ENCODE data around the gene FAM234A.
"Not testable (repeated sequence)": the region's sequence is repeated elsewhere in the genome, so short reads cannot be mapped to it uniquely, and the experiment has no call there.

Gene FAM234A, protein sequence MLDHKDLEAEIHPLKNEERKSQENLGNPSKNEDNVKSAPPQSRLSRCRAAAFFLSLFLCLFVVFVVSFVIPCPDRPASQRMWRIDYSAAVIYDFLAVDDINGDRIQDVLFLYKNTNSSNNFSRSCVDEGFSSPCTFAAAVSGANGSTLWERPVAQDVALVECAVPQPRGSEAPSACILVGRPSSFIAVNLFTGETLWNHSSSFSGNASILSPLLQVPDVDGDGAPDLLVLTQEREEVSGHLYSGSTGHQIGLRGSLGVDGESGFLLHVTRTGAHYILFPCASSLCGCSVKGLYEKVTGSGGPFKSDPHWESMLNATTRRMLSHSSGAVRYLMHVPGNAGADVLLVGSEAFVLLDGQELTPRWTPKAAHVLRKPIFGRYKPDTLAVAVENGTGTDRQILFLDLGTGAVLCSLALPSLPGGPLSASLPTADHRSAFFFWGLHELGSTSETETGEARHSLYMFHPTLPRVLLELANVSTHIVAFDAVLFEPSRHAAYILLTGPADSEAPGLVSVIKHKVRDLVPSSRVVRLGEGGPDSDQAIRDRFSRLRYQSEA

DNA sequence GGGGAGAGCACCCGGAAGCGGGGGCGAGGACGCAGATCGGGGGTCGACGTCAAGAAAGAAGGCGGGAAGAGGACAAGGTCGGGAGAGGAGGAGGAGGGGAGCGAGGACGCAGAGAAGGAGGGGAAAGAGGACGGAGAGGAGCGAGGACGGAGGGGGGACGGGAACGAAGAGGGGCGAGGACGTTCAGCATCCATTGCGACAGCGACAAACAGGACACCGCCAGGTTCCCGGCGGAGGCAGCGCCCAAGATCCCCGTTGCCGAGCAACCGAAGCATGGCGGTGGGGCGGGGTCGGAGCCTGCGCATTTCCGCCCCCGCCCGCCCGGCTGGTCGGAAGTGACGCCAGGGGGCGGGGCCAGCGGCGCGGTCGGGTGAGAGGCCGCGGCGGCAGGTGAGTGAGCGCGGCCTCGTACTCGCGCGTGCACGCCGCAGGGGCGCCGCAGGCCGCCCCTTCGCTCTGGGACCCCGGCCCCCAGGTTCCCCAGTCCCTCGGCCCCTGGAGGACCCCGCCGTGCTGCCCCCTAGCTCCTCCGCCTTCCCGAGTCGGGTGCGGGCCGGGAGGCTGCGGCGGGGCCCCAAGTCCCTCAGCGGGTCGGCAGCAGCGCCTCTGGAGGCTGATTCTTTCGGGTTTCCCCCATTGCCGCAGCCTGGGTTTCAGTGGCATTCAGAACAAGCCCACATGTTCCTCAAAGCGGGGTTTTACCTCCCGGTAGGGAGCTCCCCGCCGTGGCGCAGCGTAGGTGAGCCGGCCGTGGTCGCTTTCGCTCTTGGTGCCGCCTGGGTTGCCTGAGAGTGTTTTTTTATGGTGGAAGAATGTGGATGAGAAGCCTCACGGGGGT is at the start of gene FAM234A:
Gene FAM234A (plus strand): TSS at position 354 of the 838 bp plus-strand sequence. CDS start 19,593 bp downstream, outside the sequence.
- peak; percentile 93 for DNase-seq

DNA sequence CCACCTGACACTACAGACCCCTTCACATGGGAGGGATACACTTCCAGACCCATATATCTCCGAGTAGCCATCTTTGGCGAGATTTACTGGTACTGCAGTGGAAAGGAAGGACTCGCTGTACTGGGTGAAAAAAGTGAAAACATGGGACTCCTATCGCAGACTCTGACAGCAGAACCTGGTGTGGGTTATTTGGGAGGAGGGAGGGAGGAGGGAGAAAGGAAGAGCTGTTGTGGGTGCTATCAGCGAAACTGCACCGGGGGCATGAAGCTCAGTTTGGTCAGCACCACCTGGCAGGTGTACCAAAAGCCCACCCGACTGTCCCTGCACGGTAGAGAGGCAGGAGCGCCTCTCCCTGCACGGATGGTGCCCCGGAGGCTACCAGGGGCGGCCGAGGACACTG is 49.4 kb upstream of the FAM234A start:
- DNase-seq, result no peak

DNA sequence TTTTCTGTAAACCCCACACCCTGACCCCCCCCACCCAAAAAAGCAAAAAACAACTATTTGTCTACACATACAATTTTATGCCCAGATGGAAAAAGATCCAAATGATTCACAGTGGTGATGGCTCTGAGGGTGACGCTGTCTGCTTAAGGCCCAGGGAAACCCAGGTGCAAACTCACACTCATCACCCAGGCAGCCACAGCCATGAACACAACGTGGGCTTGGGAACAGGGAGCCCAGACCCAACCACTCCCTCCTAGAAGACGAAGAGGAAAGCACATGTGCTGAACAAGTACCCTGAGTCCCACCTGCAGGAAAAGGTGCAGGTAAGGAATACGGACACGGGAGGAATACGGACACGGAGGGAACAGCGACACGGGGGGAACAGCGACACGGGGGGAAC is 48.9 kb upstream of the FAM234A start:
- no peak for DNase-seq

DNA sequence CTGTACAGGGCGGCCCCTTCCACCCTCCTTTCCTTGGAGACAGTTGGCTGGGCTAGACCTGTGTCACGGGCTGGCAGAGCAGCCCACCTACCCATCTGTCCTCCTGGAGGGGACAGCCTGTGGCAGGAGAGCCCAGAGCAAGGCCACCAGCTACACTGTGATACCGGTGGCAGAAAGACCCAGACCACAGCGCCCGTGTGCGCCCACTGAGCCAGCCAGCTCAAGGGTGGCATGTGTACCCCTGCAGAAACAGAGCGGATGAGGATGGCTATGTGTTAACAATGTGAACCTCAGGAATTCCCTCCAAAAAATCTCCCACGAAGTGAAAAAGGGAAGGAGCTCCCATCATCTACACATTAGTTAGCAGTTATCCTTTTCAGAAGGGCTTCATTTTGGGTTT is 47.3 kb upstream of the FAM234A start:
- no peak for DNase-seq

DNA sequence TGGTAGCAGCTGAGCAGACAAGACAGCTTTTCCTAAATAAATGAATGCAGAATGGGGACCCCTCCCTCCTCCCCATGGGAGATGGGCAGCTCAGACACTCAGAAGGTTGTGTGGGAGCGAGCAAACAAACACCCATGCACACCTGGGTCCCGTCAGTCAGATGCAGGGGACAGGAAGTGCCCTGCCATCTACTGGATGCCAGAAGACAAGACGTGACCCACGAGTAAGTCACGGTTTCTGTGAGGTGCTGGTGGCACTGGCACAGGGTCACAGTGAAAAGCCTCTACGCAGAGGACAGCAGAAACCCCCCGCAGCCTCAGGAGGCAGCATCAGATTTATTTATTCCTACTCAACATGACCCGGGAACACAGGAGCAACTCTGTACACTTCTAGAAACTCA is 45.9 kb upstream of the FAM234A start:
- DNase-seq, result no peak

DNA sequence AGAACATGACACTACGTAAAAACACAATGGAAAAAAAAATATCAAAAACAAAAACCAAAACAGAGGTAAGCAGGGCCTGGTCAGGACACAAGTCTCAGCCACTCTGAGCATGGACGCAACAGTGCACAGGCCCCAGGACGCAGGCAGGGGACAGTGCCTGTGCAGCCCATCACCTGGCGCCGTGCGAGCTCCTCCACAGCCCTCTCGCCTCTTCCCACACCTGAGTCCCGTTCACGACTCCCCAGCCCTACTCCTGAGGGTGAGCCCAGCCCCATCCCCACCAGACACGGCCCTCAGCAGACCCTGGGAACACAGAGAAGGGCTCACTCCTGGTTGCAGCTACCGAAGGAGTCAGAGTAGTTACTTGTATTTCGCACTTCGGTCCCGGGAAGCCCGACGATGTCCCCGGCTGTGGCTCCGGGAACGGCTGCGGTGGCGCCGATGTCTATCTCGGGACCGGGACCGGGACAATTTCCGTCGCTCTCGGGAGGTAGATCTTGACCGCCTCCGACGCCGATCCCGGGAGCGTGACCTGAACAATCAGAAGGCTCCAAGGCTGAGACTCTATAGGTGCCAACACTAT is 44.9 kb upstream of the FAM234A start:
- no peak for DNase-seq

DNA sequence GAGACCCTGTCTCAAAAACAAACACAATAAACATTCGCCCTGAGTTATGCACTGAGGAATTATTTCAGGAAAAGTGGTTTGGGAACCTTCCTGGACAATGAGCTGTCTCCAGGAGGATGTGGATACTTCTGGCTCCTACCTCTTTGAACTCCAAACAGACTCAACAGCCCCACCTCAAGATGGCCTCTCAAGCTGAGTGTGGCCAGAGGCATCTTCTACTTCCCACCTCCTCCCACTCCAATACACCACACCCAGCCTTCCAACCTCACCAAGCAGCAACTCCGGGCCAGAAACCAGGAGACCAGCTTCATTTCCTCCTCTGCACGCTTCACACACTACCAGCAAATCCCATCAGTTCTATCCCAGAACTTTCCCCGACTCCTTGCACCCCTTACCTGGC is 42.8 kb upstream of the FAM234A start:
- no peak for DNase-seq

DNA sequence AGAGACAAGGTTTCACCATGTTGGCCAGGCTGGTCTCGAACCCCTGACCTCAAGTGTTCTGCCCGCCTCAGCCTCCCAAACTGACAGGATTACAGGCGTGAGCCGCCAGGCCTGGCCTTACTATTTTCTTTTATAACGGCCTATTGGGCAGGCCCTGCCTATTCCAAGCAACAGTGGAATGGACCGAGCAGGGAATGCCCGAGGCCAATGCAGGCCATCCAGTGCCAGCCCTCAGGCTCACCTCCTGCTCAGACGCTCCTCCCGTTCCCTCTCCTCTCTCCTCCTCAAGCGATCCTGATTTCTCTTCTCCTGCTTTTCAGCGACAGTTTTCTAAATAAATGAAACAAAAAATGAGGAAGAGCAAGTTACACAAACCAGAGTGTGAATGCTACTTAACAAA is 41.9 kb upstream of the FAM234A start:
- DNase-seq, result no peak

DNA sequence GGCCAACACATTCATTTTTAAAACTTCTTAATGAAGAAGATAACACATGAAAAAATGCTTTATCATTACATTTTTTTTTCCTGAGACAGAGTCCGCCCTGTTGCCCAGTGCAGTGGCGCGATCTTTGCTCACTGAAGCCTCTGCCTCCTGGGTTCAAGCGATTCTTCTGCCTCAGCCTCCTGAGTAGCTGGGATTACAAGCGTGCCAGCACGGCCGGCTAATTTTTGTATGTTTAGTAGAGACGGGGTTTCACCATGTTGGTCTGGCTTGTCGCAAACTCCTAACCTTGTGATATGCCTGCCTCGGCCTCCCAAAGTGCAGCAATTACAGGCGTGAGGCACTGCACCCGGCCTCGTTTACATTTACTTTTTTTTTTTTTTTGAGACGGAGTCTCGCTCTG is 41.2 kb upstream of the FAM234A start:
- DNase-seq, result no peak

DNA sequence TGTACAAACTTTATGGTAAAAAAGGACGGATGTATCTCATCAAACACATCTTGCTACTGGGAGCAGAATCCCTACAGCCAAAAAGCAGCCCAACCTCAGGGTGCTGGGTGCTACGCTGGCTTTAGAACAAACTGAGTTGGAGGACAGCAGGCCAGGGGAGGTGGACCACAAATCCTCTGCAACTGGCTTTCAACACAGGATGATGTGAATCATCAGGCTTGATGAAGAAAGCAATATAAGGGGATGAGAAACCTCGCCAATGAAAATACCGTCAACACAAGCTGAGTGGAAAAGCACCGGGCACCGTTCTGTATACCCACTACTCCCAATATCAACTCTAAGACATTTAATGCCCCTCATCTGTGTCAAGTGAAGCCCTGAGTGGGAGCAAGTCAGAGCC is 40.1 kb upstream of the FAM234A start:
- DNase-seq, result no peak

DNA sequence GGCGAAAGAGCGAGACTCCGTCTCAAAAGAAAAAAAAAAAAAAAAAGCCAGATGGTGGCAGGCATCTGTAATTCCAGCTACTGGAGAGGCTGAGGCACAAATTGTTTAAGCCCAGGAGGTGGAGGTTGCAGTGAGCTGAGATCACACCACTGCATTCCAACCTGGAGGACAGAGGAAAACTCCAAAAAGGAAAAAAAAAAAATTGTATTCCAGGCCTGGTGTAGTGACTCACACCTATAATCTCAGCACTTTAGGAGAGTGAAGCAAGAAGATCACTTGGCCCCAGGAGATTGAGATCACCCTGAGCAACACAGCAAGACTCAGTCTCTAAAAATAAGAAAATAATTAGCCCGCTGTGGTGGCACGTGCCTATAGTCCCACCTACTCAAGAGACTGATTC is 34.2 kb upstream of the FAM234A start:
- DNase-seq, result no peak

DNA sequence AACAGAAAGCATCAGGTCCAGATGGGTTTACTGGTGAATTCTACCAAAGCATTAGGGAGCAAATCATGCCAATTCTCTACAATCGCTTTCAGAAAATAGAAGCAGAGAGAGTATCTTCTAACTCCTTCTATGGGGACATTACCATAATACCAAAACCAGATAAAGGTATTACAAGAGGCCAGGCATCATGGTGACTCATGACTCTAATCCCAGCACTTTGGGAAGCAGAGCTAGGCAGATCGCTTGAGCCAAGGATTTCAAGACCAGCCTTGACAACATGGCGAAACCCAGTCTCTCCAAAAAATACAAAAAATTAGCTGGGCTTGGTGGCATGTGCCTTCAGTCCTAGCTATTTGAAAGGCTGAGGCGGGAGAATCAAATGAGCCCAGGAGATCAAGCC is 31.4 kb upstream of the FAM234A start:
- no peak for DNase-seq

DNA sequence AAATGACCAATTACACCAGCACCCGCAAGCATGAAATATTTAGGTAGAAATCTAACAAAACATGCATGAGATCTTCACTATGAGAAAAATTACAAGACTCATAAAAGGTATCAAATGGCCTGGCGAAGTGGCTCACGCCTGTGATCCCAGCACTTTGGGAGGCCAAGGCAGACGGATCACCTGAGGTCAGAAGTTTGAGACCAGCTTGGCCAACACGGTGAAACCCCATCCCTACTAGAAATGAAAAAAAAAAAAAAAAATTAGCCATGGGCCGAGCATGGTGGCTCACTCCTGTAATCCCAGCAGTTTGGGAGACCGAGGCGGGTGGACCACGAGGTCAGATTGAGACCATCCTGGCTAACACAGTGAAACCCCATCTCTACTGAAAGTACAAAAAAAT is 30.6 kb upstream of the FAM234A start:
- DNase-seq, result not testable (repeated sequence)

DNA sequence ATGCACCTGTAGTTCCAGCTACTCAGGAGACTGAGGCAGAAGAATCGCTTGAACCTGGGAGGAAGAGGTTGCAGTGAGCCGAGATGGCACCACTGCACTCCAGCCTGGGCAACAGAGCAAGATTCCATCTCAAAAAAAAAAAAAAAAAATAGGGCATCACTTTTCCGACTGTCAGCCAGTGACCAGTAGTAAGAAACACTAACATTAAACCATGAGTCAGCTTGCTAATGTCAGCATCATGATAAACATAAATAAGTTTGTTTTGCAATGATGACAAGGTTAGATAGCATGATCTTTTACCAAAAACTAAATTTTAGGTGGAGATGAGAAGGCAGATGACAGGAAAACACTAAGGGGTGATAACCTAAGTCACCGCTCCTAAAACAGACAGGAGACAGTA is 25.3 kb upstream of the FAM234A start:
- DNase-seq, result not testable (repeated sequence)

DNA sequence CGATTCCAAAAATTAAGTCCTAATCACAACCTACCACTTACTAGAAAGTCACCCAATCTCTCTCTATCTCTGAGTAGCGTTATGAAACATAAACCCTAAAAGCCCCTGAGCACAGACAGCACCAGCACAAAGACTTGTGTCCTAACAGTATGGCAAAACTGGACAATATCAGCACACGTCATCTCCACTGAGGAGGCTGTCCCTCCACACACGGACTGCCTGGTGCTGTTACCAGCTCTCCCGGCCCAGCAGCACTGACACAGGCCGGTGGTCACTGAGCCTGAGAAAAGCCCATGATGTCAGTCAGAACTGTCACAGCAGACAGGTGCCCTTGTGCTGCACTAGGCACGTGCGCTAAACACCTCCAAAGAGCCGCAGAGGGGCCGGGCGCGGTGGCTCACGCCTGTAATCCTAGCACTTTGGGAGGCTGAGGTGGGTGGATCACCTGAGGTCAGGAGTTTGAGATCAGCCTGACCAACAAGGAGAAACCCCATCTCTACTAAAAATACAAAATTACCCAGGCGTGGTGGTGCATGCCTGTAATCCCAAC is 22.9 kb upstream of the FAM234A start:
- not testable (repeated sequence) for DNase-seq

DNA sequence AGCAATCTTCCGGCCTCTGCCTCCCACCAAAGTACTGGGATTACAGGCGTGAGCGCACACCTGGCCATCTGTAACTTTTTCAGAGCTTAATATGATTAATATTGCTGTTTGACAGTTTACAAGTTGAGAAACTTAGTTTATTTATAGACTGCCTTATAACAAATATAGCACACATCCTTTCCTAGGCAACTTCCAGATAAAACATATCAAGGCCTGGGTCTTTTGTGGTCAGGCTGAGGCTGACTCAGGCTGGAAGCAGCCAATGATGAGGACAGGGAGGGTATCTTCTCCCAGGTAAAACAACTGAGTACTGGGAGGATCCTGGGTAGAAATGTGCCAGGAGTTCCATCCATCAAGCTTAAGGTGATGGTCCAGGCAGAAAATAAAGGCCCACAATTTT is 21.6 kb upstream of the FAM234A start:
- no peak for DNase-seq

DNA sequence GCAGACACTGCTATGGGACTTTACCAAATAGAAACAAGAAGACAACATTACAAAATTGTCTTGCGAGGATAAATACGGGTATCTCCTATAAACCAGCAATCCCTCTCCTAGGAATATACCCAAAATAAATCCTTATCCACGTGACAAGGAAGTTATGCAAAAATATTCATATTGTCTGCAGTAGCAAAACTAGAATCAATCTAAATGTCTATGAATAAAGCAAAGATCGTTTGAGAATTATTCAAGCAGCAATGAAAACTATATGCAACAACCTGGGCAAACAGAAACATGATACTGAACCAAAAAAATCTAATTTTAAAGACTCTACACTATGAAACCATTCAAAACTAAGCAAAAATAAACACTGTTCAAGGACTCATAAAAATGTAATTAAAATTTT is 14.6 kb upstream of the FAM234A start:
- DNase-seq, result no peak

DNA sequence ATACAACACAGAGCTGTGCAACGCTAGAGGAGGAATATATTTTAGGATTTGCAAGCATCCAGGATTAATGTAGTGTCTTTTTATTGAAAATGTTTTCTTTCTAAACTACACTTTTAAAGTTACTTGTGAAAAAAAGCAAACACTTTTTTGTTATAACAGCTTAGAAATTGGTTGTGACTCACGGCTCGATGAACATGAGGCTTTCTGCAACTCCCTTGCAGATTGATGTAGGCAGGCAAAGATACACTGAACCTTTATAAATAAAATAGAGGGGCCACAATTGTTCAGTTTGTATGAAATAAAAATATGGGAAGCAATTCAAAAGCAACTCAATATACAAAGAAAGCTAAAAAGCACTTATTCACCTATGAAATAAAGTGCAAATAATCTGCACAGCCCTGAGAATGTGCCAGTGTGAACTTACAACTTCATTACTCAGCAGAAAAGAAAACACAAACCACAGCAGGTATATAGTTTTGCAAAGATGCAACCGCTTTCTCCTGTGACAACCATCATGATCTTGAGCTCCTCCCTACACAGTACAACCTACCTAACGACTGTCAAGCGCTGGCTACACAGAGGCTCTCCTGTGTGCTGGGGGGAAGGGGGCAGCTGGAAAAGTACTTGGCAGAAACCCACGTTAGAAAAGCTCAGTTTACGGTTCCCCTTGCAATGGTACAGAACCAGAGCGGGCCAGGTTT is 6.3 kb upstream of the FAM234A start:
- no peak for DNase-seq

DNA sequence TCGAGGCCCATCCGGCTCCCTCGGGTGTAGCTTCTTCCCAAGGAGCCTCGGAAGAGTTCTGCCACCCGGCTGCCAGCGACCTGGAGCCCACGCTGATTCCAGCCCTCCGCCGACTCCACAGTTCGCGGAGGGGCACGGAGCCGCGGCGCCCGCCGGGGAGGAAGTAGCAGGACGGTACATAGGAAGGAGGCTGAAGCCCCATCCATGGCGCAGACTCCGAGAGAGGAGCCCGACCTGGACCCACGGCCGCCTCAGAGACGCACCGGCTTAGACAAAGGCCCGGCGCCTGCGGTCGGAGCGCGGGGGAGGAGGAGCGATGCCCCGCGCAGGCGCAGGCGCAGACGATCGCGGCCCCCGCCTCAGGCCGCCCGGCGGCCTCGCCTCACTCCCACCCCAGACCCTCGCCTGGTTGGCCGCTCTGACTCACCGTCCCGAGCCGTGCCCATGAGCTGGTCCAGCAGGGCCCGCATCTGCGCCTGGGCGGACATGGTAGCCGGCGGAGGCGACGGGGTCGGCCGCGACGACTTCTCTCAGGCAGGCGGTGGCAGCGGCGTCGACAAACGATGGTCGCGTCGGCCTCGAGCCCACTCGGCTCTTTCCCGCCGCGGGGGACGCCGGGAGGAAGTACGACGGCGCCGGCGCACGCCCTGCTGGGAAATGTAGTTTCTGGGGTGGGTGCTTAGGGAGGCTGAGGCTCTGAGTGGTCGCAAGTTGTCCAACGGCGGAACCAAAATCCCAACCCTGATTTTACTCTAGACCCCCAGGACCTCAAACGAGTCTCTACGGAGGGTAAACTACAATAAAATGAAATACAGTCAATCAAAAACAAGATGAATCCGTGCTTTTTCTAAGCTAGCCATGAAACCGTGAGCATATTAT is 5.5 kb upstream of the FAM234A start, which contains the start of gene LUC7L:
Gene LUC7L (minus strand): TSS at position 598 of the 879 bp plus-strand sequence. CDS start 110 bp downstream, at position 488.
- DNase-seq, result peak; percentile 81

DNA sequence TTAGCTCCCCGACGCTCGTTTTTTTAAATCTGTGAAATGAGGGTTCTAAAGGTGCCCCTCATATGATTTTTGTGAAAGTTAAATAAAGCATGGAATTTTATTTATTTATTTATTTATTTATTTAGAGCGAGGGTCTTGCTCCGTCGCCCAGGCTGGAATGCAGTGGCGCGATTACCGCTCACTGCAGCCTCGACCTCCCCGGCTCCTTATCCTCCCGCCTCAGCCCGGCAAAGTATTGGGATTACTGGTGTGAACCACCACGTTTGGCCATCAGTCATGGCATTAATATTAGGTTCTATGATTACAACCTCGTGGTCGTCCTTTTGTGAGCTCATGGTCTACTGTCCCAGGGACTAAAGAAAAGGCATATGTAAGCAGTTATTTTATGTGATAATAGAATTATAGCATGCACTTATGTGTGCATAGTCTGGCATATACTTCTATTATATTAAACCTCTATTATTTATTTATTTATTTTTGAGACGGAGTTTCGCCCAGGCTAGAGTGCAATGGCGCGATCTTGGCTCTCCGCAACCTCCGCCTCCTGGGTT is 4.8 kb upstream of the FAM234A start:
- no peak for DNase-seq

DNA sequence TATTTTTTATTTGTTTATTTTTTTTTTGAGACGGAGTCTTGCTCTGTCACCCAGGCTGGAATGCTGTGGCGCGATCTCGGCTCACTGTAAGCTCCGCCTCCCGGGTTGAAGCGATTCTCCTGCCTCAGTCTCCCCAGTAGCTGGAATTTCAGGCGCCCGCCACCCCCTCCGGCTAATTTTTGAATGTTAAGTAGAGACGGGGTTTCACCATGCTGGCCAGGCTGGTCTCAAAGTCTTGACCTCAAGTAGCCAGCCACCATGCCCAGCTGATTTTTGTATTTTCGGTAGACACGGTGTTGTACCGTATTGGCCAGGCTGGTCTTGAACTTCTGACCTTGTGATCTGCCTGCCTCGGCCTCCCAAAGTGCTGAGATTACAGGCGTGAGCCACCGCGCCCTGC is 4.3 kb upstream of the FAM234A start:
- DNase-seq, result not testable (repeated sequence)
